ENCODE data around the gene SPRY1. TPM values are rescaled to one million over a fixed set of nuclear protein-coding genes. Genes with fewer than 3 reads are reported as not detected.

Gene SPRY1
- total and polyA plus RNA-seq, 2 of the 8 experiments (the other 6 are each of a cell fraction or from before 2014, with no cell fraction given) = 11.7 to 56.2 TPM

GRCh38 chr4:123415576-123415975, 19.0 kb downstream of the SPRY1 start (continued):
- TF ChIP-seq RBBP5 (IDR thresholded peaks at IDR 0.05; ENCODE audit: borderline replicate concordance, low read depth, low read length) (no peak), KDM4A (IDR thresholded peaks at IDR 0.05; ENCODE audit: low read depth, low read length, severe bottlenecking) (no peak), BCL11A (IDR thresholded peaks at IDR 0.05; ENCODE audit: low read depth in 2 of 2, low read length in 2 of 2) (no peak), SP1 (IDR thresholded peaks at IDR 0.05; ENCODE audit: low read depth, low read length) (no peak), KDM5A (IDR thresholded peaks at IDR 0.05; ENCODE audit: low read length) (no peak), GTF2F1 (IDR thresholded peaks at IDR 0.05; ENCODE audit: borderline replicate concordance, low read depth, low read length) (no peak)
